Activated naive CD8-positive, alpha-beta T cell treated with anti-CD3 and anti-CD28 coated beads, Interleukin-2, amount 50 U/mL, for 16 hours (primary cell): ENCODE data around the gene PNMA6F.
"Not testable (repeated sequence)": the region's sequence is repeated elsewhere in the genome, so short reads cannot be mapped to it uniquely, and the experiment has no call there.

Experiments used
- DNase-seq: peaks from one replicate; pipeline ENCODE4 v3.0.0-alpha.2; 2020; ENCODE audit warnings: low read depth, low spot score

The PNMA6F gene

DNA sequence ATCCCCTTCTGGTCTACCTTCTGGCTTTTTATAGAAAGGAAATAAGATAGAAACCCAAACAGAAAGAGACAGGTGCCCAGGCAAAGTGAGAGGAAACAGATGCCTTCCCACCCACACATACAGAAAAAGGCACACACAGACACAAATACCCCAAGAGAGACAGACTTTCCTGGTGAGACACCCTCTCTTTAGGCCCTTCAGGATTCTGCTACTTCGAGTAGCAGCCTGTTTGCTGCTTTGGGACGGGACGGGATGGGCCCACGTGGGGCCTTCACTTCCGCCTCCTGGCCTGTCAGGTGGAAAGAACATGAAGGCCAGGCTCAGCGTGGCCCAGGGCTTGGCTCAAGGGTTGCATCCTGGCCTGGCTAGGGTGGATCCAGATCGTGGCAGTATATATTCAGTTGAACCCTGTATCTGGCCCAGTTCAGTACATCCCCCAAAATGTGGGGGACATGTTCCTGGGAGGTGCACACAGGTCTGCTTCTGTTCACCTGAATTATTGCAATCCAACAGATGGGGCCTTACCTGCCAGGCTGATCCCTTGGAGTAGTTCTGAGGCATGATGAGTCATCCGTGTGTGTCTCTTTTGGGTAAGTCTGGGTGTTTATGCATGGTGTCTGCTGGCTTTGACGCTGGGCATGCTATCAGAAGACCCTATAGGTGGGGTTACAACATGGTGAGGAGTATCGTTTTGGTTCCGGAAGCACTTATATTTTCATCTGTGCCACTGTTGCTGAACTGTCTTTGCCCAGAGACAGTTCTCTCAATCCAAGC lies 14.7 kb upstream of the PNMA6F start:
- DNase-seq = no peak

DNA sequence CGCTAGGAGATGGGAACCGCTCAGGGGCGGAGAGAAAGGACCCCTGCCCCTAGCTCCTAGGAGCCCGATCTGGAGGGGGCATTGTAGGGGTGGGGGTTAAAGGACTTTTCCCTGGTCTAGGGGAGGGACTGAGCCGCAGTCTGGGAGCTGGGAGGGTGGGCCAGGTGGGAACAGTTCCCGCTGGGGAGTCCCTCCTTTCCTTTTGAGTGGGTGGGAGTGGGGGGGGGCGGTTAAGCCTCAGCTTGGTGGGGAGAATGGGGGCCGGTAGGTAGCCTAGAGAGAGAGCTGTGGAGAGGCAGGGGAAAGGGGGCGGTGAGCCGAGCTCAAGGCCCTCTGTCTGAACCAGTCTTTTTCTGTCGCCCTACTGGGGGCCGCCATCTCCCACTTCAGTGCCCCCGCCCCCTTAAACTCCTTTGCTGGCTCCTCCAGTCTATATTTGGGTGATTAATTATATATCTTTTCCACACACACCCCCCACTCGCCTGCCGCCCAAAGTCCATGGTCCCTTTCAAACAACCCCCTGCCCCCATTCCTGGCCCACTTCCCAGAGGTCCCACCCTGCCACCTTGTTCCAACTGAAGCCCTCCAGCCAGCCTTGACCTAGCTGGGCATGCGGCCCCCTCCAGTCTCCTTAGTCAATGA lies 13.2 kb upstream of the PNMA6F start:
- DNase-seq = no peak

DNA sequence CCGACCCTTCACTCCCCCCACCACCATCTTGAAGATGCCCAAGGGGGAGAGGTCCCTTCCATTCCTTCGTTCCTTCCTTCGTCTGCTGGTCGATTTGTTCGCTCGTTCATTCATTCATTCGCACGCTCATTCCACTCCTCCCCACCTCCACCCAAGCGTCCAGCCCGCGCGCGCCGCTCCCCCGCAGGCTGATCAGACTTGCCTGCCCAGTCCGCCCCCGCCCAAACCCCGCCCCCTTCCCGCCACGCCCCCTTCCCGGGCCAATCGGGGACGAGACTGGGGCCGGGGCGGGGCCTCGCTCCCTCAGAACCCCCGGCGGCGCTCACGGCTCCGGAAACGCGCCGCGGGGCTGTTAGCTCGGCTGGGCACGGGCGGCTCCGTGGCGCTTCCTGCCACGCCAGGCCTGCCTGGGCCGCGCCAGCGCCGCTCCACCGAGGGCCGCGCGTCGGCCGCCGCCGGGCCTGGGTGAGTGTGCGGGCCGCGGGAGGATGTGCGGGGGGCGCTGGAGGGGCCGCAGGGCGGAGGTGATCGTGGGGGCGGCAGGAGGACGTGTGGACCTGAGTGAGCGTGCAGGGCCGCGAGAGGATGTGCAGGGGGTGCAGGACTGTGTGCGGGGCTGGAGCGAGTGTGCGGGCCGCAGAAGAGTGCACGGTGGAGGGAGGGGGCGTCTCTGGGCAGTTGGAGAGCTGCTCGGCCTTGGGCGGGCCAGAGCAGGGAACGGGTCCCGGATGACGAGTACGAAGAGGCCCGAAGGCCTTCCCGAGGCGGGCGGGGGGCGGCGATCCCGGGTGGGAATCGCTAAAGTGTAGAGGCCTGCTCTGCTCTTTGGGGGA lies 12.5 kb upstream of the PNMA6F start, which contains the start of gene ZNF275:
ZNF275 (plus strand) TSS at position 333 of the 833 bp plus-strand sequence. CDS start 2,527 bp downstream, outside the sequence.
- DNase-seq = peak; percentile 60

DNA sequence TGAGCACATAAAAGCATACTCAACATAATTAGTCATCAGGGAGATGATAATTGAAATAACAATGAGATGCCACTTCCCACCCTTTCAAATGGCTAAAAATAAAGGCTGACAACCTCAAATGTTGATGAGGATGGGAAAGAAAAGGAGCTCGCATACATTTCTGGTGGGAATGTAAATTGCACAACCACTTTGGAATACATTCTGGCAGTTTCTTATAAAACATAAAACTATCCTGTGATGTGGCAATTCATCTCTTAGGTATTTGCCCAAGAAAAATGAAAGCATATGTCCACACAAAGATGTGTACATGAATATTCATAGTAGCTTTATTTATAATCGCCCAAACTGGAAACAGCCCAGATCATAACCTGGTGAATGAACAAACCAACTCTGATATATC lies 11.7 kb upstream of the PNMA6F start:
- no peak for DNase-seq

DNA sequence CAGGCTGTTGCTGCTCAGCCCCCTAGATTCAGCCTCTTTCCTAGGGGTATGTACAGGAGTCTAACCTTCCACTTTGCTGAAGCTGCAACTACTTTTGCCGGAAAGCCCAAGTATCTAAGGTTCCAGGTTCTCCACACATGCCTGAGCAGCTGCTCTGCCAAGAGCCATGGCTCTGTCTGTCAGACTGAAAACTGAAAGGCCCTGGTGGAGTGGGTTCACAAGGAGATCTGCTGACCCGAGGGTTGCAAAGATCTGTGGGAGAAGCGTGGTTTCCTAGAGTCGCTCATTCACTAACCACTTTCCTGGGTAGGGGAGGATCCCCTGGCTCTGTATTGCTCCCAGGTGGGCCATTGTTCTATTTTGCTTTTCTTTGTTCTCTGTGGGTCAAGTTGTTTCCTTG lies 6.0 kb upstream of the PNMA6F start:
- DNase-seq = no peak

DNA sequence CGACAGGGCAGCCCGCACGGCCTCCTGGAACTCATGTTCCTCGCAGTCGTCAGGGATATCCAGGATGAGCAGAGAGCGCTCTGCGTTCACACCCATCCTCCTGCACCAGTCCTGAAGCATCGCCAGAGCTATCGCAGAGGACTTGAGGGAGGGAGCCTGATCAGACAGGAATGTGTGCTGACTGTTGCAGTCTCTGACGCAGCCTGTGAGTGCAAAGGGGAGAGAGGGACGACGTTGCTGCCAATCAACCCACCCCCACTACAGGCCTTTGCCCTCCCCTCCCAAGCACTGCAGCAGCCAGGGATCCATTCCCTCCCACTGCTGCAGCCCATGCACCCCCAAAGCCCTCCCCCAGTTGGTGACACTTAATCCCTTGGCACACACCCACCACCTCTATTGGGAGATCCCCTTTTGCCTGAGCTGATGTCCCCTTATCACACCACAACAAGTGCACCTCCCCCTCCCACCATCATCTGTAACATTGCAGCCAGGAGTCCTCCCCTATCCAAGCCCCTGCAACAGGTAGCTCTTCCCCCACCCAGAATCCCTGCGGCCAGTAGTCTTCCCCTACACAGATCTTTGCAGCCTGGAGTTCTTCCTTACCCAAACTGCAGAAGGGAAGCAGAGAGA lies 897 bp downstream of the PNMA6F start:
- DNase-seq = no peak

DNA sequence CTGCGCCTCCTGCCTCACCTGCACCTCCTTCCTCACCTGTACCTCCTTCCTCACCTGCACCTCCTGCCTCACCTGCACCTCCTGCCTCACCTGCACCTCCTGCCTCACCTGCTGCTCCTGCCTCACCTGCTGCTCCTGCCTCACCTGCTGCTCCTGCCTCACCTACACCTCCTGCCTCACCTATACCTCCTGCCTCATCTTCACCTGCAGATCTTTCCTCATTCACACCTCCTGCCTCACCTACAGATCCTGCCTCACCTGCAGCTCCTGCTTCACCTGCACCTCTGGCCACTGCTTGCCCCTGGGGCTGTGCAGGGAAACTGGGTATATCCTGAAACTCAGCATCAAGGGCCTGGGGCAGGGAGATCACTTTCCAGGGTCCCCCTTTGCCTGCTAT lies 1.5 kb downstream of the PNMA6F start:
- not testable (repeated sequence) for DNase-seq

DNA sequence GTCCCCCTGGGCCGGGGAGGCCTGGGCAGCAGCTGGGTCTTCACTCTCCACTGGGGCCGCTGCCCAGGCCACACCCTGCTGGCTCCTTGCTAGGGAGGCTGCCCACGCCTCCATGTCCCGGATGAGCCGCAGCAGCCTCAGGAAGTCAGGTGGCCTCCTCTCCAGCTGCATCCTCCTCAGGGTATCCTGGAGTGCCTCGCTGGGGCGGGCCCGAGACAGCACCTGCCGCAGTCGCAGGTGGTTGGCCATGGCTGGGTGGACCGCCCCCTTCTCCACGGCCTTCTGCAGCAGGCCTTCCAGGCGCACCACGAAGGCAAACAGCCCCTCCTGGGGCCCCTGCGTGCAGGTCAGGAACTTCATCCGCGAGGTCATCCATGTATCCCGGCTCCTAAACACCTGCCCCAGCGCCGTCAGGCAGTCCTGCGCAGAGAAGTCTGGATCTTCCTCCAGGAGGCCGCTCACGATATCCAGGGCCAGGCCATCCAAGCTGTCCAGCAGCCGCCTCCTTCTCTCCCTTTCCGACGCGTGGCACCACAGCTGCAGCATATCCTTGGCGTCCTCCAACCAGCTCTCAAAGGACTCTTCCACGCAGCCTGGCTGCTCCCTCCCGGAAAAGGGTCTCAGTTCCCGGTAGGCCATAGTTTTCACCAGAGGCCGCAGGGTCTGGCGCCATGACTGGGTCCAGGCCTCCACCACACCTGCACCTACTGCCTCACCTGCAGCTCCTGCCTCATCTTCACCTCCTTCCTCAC lies 2.1 kb downstream of the PNMA6F start:
- no peak for DNase-seq

DNA sequence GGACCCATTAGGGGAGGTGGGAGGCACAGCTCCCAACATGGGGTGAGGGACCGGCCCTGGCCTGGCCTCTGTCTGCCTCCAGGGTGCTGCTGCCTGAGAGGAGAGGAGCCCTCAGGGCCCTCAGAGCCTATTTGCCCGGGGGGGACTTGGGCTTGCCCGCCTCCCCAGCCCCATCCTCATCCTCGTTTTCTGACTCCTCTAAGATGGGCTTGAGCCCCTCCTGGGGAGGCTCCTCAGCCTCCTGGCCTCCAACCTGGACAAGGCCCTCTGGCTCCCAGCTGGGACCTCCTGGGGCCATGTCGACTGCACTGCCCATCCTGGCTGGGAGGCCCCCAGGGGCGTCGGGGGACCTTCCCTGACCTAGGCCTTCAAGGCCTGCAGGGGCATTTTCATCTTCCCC lies 2.8 kb downstream of the PNMA6F start:
- no peak for DNase-seq

DNA sequence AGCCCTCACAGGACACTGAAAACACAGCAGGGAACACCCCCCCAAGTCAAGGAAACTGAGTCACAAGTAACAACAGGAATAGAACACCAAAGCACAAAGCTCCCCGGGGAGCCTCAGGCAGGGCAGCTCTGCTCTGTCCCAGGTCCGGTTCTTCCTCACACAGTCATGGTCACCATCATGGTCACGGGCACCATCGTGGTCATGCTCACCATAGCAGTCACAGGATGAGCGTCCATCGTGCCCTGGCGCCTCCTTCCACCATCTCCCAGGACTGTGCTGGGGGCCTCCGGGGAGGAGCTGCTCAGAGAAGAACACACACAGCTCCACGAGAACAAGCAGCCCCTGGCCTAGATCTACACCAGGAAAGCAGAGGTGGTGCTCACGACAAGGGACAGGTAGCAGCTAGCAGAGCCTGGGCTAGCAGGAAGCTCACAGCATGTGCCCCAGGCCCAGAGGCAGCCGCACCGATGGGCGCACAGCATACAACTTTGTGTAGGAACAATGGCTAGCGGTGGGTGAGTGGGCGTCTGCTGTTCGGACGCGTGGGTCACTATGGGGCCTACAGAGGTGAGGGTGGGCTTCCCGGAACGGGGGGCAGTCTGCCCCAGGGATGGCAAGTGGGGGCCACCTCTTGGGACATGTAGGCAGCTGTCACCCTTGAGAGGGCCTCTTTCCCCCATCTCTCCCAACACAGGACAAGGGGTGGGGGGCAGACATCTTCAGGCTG lies 3.4 kb downstream of the PNMA6F start:
- no peak for DNase-seq

DNA sequence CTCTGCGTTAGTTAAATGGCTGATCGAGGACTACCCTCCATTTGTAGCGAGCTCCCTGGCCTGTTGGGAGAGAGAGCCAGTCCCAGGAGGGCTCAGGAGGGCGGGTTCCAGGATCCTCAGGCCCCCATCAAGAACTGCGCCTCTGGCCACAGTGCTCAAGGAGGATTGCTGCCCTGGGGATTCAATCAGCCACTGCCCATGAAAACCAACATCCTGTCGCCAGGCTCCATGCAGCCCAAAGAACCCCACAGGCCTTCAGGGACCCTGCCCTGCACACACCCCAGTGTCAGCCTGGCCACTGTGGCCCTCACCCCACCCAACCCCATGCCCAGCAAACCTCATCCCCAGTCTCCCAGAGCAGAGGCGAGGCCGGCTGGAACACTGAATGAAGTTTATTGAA lies 4.3 kb downstream of the PNMA6F start:
- no peak for DNase-seq

DNA sequence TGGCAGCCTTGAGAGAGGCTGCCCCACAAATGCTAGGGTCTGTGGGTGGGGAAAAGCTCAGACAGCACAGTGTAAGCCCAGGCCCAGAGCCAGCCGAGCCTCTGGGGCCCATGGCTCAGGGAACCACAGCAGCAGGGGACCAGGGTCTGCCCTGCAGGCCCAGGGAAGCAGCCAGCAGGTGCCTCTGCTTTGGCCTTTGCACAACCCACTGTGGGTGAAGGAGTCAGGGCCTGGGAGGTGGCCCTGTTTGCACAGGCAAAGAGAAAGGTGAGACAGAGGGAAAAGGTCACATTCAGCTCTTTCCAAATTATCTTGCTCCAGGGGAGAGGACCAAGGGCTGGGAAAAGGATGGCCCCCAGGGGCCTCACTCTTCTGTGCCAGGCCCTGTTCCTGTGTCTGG lies 8.7 kb downstream of the PNMA6F start:
- DNase-seq = no peak

DNA sequence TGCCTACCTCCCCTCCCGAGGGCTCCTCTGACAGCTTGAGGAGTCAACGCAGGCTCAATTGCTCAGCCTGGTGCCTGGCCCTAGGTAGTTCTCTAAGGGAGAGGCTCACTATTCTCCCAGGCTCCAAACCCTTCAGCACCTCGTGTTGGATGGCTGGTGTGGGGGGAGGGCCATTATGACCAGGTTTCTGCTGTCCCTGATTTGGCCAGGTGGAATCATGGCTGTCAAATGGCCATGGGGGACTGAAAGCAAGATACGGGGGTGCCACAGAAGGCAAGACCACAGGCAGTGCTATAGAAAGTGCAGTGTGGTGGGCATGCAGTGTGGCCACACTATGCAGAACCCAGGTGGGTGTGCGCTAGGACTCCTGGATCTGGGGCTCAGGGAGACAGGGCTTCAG lies 9.5 kb downstream of the PNMA6F start:
- no peak for DNase-seq

DNA sequence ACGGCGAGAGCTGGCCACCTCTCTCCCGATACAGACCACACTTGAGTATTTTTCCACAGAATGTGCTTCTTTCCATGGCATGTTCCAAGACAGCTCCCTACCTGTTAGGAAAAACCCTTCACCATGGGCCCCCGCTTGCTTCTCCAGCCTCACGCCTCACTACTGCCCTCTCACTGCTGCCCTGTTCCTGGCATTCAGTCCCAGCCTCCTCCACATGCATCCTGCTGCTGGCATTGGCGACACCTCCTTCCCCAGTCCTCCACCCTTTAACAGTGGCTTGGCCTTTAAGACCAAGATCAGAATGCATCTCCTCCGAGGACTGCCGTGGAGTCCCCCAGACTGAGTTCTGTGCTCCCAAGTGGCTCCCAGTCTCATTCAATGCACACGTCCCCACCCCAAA lies 10.7 kb downstream of the PNMA6F start:
- DNase-seq = no peak

DNA sequence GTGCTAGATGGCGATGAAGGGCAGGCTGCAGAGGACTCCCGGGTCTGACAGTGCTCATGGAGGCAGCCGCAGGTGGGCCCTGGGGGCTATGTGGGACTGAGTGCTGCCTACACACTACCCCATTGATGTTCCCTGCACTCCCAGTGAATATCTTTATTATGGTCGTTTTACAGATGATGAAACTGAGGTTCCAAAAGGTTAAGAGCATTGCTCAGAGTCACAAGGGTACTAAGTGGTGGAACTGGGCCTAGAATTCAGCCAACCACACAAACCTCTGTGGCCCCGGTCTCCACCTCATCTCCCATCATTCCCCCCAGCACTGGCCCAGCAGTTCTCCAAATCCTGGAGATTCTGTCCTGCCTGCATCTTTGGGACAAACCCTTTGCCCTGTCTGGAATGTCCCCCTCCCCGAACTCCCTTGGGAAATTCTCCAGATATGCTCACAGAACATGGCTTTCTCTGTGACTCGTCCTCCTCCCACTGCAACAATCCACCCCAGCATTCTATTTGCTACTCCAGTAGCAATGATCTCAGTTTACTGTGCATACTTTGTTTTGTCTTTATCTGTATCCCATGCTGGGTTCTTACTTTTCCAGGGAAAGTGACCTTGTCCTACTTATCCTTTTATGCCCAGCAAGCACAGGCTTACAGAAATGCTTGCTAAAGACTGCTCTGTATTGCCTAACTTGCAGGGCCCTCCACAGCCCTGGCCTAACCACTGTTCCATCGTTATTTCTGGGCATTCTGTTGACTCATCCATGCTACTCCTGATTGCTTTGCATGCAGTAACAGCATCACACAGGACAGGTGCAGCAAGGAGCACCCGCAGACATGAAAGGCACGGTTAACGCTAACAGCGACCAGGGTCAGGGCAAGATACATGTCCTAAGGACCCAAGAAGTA lies 14.0 kb downstream of the PNMA6F start:
- DNase-seq = no peak

DNA sequence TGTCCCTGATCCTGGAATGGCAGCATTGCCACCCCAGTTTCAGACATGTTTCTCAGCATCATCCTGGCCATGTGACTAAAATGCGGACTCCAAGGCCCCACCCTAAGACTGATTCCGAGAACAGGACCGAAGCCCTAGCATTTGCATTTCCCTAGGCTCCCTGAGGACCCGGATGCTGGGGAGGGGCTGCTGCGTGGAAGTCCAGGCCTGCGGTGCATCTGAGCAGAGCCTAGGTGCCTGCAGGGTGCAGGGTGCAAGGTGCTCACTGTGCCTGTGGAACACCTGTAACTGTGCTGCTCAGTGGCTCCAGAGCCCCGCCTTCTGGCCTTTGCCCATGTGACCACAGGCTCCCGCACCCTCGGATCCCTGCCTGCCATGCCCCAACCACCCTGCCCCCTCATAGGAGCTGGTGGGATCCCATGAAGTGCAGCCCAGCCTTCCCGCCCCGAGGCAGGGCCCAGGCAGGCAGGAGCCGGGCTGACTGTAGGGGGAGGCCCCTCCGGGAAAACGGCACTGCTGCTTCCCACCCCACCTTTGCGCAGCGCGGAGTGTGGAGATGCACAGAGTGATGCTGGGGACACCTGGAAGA lies 14.9 kb downstream of the PNMA6F start:
- no peak for DNase-seq

DNA sequence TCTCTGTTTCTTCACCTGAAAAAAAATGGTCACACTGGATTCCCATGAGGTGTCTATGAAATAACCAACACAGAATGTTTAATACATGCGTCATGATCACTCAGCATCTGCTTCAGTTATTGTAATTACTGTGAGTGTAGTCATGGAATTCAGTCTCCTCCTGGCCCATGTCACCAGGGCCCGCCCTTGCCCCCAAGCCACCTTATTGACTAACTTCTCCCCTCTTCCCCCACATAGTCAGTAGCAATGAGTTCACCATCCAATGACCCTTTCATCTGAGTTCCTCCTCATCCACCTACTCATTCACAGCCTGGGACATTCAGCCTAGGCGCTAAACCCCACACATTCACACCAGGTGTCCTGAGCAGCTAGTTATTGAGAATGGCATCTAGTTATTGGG lies 15.6 kb downstream of the PNMA6F start:
- DNase-seq = no peak

DNA sequence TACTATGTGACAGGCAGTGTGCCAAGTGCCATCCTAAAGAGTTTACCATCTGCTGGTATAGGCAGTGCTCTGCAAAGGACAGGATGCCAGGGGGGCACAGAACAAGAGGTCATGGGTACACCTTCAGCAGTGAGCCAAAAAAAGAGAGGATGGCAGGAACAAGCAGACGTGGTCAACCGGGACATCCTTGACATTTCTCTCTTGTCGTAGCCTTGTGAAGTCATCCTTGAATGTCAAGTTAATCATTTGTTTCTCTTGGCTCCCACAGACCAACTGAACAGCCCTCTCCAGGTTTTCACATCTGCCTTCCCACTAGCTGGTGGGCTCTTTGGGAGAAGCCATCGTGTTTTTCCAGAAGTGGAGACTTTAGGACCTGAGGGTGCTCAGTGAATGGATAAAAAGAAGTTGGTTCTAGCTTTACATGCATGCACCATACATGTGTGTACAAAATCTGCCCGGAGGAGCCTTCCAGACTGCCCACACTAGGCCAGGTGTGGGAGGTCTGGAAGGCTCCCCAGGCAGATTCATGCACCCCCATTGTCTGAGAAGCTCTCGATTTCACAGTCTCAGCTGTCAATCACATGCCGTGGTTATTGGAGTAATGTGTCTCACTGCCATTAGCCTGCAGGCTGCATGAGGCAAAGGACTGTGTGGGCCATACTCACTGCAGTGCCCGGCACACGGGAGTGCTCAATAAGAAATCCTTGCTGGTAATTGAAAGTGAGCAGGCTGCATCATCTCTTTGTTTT lies 16.4 kb downstream of the PNMA6F start:
- no peak for DNase-seq
